CD4-positive, alpha-beta T cell treated with Interferon gamma for 1 hour (primary cell): ENCODE data around the gene SUMO3.

Experiments used
- DNase-seq: peaks from one replicate; pipeline ENCODE4 v3.0.0-alpha.2; 2020

Gene SUMO3

DNA sequence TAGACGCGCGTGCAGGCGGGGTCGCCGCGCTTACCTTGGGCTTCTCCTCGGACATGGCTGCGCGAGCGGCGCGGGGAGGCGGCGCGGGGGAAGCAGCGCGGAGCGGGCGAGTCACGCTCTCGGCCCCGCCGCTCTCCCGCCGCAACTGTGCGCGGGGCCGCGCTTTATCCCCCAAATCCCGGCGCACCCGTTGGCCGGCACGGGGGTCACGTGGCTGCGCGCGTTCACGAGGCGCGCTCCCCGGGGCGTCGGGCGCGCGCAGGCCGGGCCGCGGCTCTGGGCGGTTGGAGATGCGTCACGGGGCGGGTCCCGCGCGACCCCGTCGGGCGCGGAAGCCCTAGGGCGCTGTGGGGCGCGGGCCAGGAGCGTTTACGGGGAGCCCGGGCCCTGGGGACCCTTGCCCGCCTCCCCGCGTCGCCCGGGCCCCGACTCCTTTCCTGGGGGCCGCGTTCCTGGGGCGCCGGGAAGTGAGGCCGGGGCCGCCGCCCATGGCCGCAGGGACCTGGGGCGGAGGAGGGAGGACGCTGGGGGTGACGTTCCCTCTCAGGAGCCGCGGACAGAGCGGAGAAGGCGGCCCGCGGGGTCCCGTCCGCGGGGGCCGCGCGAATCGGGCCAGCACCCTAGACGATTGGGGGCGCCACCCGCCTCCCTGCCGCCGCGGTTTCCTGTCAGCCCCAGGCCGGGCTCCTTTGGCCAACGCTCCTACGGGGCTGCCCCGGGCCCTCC, at the start of gene SUMO3:
TSS of gene SUMO3 (minus strand) at position 149 of the 726 bp plus-strand sequence. CDS start at position 55, 94 bp downstream.
- DNase-seq: peak; percentile 89

- no peak for DNase-seq
Observed at GRCh38 chr21:44867464-44867863, 49.6 kb upstream of the SUMO3 start.

- DNase-seq: no peak
Observed at GRCh38 chr21:44866780-44867179, 48.9 kb upstream of the SUMO3 start.

DNA sequence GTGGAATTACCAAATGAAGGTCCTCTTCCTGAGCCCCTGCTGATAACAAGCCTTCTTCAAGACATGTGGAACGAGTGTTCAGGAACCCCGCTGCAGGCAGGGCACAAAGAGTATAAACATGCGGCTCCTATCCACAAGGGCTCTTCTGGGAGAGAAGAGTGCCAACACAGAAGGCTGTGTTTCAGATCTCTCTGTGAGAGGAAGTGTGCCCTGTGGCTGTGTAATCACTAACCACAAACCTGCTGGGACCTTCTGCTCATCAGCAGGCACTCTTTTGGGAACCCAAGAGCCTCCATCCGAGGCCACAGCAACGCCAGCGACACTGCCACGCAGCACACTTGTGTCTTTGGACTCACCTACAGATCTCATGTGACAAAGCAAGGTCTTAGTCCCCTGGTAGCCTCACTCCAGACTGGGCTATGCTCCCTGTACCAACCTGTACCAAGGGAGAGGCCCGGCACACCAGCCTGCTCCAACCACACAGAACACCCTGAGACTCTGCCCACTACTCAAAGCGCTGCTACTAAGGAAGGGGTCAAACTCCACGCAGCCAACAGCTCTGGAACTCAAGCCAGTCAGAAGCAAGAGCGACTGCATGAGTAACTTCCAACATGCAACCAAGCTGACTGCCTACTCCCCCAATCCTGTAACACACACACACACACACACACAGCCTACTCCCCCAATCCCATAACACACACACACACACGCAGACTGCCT, 47.9 kb upstream of the SUMO3 start:
- DNase-seq: peak; percentile 40

GRCh38 chr21:44862869-44863685, 45.2 kb upstream of the SUMO3 start:
- no peak for DNase-seq

- DNase-seq: no peak
Observed at GRCh38 chr21:44858791-44859190, 40.9 kb upstream of the SUMO3 start.

GRCh38 chr21:44858291-44858690, 40.4 kb upstream of the SUMO3 start:
- DNase-seq: no peak

- DNase-seq: no peak
Observed at GRCh38 chr21:44857127-44857892, 39.4 kb upstream of the SUMO3 start.

DNA sequence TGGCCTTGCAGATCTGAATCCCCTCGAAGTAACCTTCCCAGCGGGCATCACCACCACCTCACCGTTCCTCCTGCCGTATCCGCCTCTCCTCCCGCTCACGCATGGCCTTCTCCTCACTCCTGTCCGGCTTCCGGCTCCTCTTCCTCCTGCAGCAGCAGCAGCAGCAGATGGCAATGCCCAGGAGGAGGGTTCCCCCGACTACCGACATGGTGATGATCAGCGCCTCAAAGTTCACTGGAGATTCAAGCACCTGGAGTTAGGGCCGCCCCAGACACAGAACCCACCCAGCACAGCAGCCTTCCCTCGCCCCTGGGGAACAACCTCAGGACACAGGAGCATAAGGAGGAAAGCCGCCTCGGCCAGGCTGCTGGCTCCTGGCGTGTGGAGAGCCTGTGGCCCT, 38.3 kb upstream of the SUMO3 start:
- no peak for DNase-seq

DNA sequence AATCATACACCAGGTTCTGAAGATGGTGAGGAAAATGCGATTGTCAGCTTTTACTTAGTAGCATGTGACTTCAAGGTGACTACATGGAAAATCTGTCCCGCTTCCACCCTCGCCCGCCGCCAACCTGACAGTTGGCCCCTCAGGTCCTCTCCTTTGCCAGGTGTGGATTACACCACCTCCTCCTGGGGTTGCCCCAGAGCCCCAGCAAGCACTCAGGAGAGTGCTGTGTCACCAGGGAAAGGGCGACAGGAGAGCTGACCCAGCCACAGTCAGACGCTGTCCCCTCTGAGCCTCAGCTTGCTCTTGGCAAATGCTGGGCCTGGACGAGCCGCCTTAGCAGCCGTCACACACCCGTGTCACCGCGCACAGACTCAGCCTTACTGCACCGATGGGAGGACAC, 37.7 kb upstream of the SUMO3 start:
- no peak for DNase-seq

DNA sequence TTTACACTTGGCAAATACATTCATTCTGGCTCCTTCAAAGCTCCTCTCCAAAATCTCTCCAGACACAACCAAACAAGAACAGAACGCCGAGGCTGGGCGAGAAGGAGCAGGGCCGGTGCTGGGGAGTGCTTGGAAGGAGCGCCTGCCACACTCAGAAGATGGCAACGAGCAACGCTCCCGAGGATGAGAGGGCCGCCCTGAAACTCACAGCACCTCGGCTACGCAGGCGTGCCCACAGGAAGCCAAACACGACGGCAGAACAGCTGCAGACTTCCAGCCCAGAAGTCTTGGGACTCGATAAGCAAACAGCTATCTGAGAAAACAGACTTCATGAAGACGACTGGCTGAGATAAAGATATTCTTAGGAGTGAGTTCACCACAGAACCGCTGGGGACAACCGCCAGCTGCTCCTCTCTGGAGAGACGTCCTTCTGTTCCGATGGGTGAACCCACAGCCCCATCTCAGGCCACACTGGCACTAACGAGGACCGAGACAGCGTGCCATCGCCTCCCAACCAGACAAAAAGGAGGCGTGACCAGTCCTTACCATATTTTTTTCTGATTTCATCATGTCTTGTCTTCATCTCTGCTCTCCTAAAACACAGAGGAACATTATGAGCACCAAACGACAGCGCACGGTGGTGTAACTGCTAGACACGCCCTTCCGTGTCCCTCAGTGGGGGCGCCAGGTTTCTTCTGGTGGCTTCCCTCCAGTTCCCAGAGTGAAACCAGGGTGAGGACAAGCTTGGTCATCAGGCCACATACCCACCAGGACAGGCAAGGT, 37.0 kb upstream of the SUMO3 start:
- peak; percentile 20 for DNase-seq

GRCh38 chr21:44854391-44854663, 36.5 kb upstream of the SUMO3 start:
- peak; percentile 34 for DNase-seq

DNA sequence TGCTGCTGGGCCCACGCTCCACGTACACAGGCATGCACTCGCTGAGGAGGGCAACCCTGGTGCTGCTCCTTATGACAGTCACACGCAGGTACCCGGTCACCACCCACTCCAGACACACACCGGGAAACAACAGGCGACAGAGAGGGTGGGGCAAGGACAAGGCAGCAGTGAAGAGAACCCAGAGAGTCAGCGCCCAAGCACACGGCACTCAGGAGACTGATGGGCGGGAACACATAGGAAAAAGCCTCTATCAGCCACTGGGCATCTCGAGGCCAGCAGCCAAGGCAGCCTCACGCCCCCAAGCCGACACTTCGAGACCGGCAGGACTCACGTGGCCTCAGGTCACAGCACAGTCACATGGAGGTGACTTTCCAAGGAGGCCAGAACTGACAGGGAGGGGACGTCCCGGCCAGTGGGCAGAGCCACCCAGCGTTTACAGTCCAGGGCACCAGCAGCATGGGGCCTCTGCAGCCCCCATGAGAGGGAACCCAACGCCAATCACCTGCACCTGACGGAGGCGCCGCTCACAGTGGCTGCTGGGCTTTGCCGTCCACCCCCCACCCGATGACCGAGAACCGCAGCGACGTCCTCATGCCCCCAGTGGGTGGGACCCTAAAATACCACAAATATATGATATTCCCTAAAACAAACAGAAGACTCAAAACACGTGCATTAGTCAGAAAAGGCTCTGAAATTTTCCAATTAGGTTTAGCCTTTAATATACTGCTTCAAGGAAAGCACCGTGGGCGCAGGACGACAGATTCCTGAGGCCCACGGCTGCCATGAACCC, 35.9 kb upstream of the SUMO3 start:
- DNase-seq: no peak

GRCh38 chr21:44850905-44851657, 33.2 kb upstream of the SUMO3 start:
- no peak for DNase-seq

GRCh38 chr21:44850208-44850800, 32.4 kb upstream of the SUMO3 start:
- no peak for DNase-seq

- DNase-seq: no peak
Observed at GRCh38 chr21:44849616-44850130, 31.8 kb upstream of the SUMO3 start.

- DNase-seq: no peak
Observed at GRCh38 chr21:44848821-44849521, 31.1 kb upstream of the SUMO3 start.

GRCh38 chr21:44847261-44848056, 29.6 kb upstream of the SUMO3 start:
- DNase-seq: no peak
